Measurements from ENCODE around the gene SEMA3F. TPM values are rescaled to one million over a fixed set of nuclear protein-coding genes. Genes with fewer than 3 reads are reported as not detected.

Gene SEMA3F
- total RNA-seq, 1 experiment from 2014 or later: 3.9 TPM

GRCh38 chr3:50122661-50123391 is 32.3 kb upstream of the SEMA3F start:
- Histone ChIP-seq H3K9me3 (ENCODE audit: low read depth, low read length, poor library complexity, severe bottlenecking) (no peaks in the 10 kb centered on the region), H3K4me3 (ENCODE audit: low read depth, low read length, poor library complexity, severe bottlenecking) (no peak overlapping the region), H3K27me3 (replicated peaks; ENCODE audit: insufficient read depth, low read depth, low read length, poor library complexity) (no peaks in the 10 kb centered on the region), H3K27ac (ENCODE audit: low read depth, low read length, poor library complexity, severe bottlenecking) (no peak overlapping the region), H3K36me3 (ENCODE audit: insufficient read depth, low read length, poor library complexity, severe bottlenecking) (peaks cover 10% of the 10 kb centered on the region), H3K4me1 (ENCODE audit: insufficient read depth, low read length, poor library complexity, severe bottlenecking) (peaks cover 5% of the 10 kb centered on the region)
- TF ChIP-seq EZH2 (IDR thresholded peaks at IDR 0.05; ENCODE audit: borderline replicate concordance, low read depth, low read length, poor library complexity, severe bottlenecking) (no peak), CTCF (conservative IDR thresholded peaks at IDR 0.05; ENCODE audit: low read depth, low read length) (no peak)
- BruUV-seq (replicated peaks): no TSS peak
- POLR2A ChIA-PET (ENCODE audit: low non-redundant PET): no interaction called here
- intact Hi-C loops (cut with micrococcal nuclease; ENCODE audit: unreplicated experiment): loop anchor here (10.0 kb wide), 1 partner anchor 142 kb away; the partner anchor contains the start of gene SEMA3B
- DNase-seq (ENCODE audit: low spot score): no peak
- CTCF ChIA-PET: no interaction called here

GRCh38 chr3:50123394-50124051 is 31.6 kb upstream of the SEMA3F start:
- CTCF ChIA-PET: interaction anchor here (0.6 kb wide), 1 partner anchor 64 kb away, joined by 3 read pairs; no protein-coding TSS in a partner anchor
- no TSS peak for BruUV-seq (replicated peaks)
- Histone ChIP-seq H3K36me3 (ENCODE audit: insufficient read depth, low read length, poor library complexity, severe bottlenecking) (peaks cover 3% of the 10 kb centered on the region), H3K27ac (ENCODE audit: low read depth, low read length, poor library complexity, severe bottlenecking) (no peak overlapping the region), H3K4me3 (ENCODE audit: low read depth, low read length, poor library complexity, severe bottlenecking) (no peak overlapping the region), H3K27me3 (replicated peaks; ENCODE audit: insufficient read depth, low read depth, low read length, poor library complexity) (no peaks in the 10 kb centered on the region), H3K9me3 (ENCODE audit: low read depth, low read length, poor library complexity, severe bottlenecking) (no peaks in the 10 kb centered on the region), H3K4me1 (ENCODE audit: insufficient read depth, low read length, poor library complexity, severe bottlenecking) (peaks cover 5% of the 10 kb centered on the region)
- POLR2A ChIA-PET (ENCODE audit: low non-redundant PET): no interaction called here
- no peak for DNase-seq (ENCODE audit: low spot score)
- intact Hi-C loops (cut with micrococcal nuclease; ENCODE audit: unreplicated experiment): loop anchor here (10.0 kb wide), 1 partner anchor 141 kb away; the partner anchor contains the start of gene SEMA3B
- TF ChIP-seq CTCF (conservative IDR thresholded peaks at IDR 0.05; ENCODE audit: low read depth, low read length) (no peak), EZH2 (IDR thresholded peaks at IDR 0.05; ENCODE audit: borderline replicate concordance, low read depth, low read length, poor library complexity, severe bottlenecking) (no peak)

- no peak overlapping the region for H3K4me3 ChIP-seq (ENCODE audit: low read depth, low read length, poor library complexity, severe bottlenecking)
- H3K36me3 ChIP-seq (ENCODE audit: insufficient read depth, low read length, poor library complexity, severe bottlenecking): no peaks in the 10 kb centered on the region
- H3K27ac ChIP-seq (ENCODE audit: low read depth, low read length, poor library complexity, severe bottlenecking): no peak overlapping the region
- TF ChIP-seq CTCF (conservative IDR thresholded peaks at IDR 0.05; ENCODE audit: low read depth, low read length) (no peak), EZH2 (IDR thresholded peaks at IDR 0.05; ENCODE audit: borderline replicate concordance, low read depth, low read length, poor library complexity, severe bottlenecking) (no peak)
- ChIA-PET POLR2A (ENCODE audit: low non-redundant PET) (no interaction called here), CTCF (interaction anchor here (0.6 kb wide), 1 partner anchor 64 kb away, joined by 3 read pairs; no protein-coding TSS in a partner anchor)
- no TSS peak for BruUV-seq (replicated peaks)
- H3K4me1 ChIP-seq (ENCODE audit: insufficient read depth, low read length, poor library complexity, severe bottlenecking): peaks cover 5% of the 10 kb centered on the region
- no peaks in the 10 kb centered on the region for H3K9me3 ChIP-seq (ENCODE audit: low read depth, low read length, poor library complexity, severe bottlenecking)
- no peak for DNase-seq (ENCODE audit: low spot score)
- intact Hi-C loops (cut with micrococcal nuclease; ENCODE audit: unreplicated experiment): loop anchor here (10.0 kb wide), 1 partner anchor 141 kb away; the partner anchor contains the start of gene SEMA3B
- H3K27me3 ChIP-seq (replicated peaks; ENCODE audit: insufficient read depth, low read depth, low read length, poor library complexity): no peaks in the 10 kb centered on the region
Observed at GRCh38 chr3:50124052-50124799, 30.9 kb upstream of the SEMA3F start.

Data from A673 (cell line).